GM12878 (cell line): ENCODE data around the gene BRF1. TPM values are rescaled to one million over a fixed set of nuclear protein-coding genes. Genes with fewer than 3 reads are reported as not detected.

Experiments used
- ATAC-seq: fragments of 200-7000 bp; cut with Tn5 transposase; 3 replicates; pipeline ENCODE4 v1.9.1; 2020; ENCODE audit warnings: mild to moderate bottlenecking, moderate library complexity
- BruUV-seq: library from RNA; stranded (reverse); fragments of 400-500 nt; replicated peaks from 2 replicates; lab custom pipeline; 2021; lab: Mats Ljungman, UMichigan
- CTCF ChIA-PET: fragments of 300-600 bp; sonication (Branson Sonifier 250); formaldehyde crosslinking; extraction: SDS; loops from one replicate; lab custom pipeline; 2021; ENCODE audit warnings: inconsistent platforms; lab: Yijun Ruan, JAX
- POLR2A ChIA-PET: fragments of 350-600 bp; formaldehyde crosslinking; extraction: SDS; loops from one replicate; lab custom pipeline; 2021; ENCODE audit warnings: inconsistent platforms; lab: Charles Lee
- RAD21 ChIA-PET: fragments of 300-600 bp; sonication (Branson Sonifier 250); formaldehyde crosslinking; loops from one replicate; lab custom pipeline; 2023; ENCODE audit warnings: antibody characterized with exemption; ENCODE audit not compliant: unreplicated experiment; lab: Charles Lee
- SMC1A ChIA-PET: fragments of 300-600 bp; sonication (Branson Sonifier 250); formaldehyde crosslinking; loops from one replicate; lab custom pipeline; 2023; ENCODE audit not compliant: unreplicated experiment, uncharacterized antibody; lab: Charles Lee
- DNase-seq: peaks from one replicate; pipeline ENCODE4 v3.0.0-alpha.2; 2011; ENCODE audit warnings: low read depth, low spot score
- FAIRE-seq: peaks from 3 replicates; lab custom pipeline; 2011; peaks lifted over from hg19 to GRCh38; lab: Jason Lieb, UNC
- H2AFZ ChIP-seq: 2 replicates; pipeline ENCODE4 v1.6.0; 2011; ENCODE audit warnings: low read depth, low read length, control low read depth; ENCODE audit not compliant: control insufficient read depth
- H3K27ac ChIP-seq: 2 replicates; pipeline ENCODE4 v1.5.1; 2011; ENCODE audit warnings: control low read depth; ENCODE audit not compliant: control insufficient read depth, insufficient read depth
- H3K27me3 ChIP-seq, 2 experiments: replicated peaks in 1 of 2; 2 replicates each; pipeline versions ENCODE4 v1.6.0 to v1.6.1; 2011; ENCODE audit warnings: low read length in 1 of 2; ENCODE audit not compliant: control insufficient read depth in 2 of 2, insufficient read depth in 2 of 2
- H3K36me3 ChIP-seq, 2 experiments: 2 replicates each; pipeline ENCODE4 v1.5.1; 2011; ENCODE audit warnings: low read length in 1 of 2; ENCODE audit not compliant: control insufficient read depth in 2 of 2, insufficient read depth in 2 of 2
- H3K4me1 ChIP-seq: 2 replicates; pipeline ENCODE4 v1.6.1; 2011; ENCODE audit warnings: mild to moderate bottlenecking, low read length, moderate library complexity, mixed read lengths; ENCODE audit not compliant: control insufficient read depth, insufficient read depth
- H3K4me2 ChIP-seq: 2 replicates; pipeline ENCODE4 v1.6.0; 2011; ENCODE audit warnings: control low read depth; ENCODE audit not compliant: control insufficient read depth, insufficient read depth
- H3K4me3 ChIP-seq: fragments of 200-600 bp; sonication (generic); 2 replicates; pipeline ENCODE4 v1.5.1; 2016
- H3K79me2 ChIP-seq: 2 replicates; pipeline ENCODE4 v1.6.0; 2011; ENCODE audit warnings: low read length; ENCODE audit not compliant: control insufficient read depth, insufficient read depth
- H3K9ac ChIP-seq: 2 replicates; pipeline ENCODE4 v1.8.0; 2011; ENCODE audit warnings: low read length, control low read depth, mixed read lengths; ENCODE audit not compliant: control insufficient read depth, insufficient read depth
- H3K9me3 ChIP-seq: replicated peaks from 3 replicates; pipeline ENCODE4 v1.5.1; 2011; ENCODE audit warnings: mild to moderate bottlenecking, low read length; ENCODE audit not compliant: control insufficient read depth, insufficient read depth
- H4K20me1 ChIP-seq: 2 replicates; pipeline ENCODE4 v1.6.0; 2011; ENCODE audit not compliant: control insufficient read depth, insufficient read depth
- BCL11A ChIP-seq: IDR thresholded peaks from 2 replicates; pipeline ENCODE4 v1.6.1; 2011; ENCODE audit warnings: low read depth, low read length
- CUX1 ChIP-seq: IDR thresholded peaks from 2 replicates; pipeline ENCODE4 v1.6.1; 2012; ENCODE audit warnings: improper control_type of control experiment, low read depth, low read length; ENCODE audit not compliant: insufficient replicate concordance
- DPF2 ChIP-seq: fragments of 450-650 bp; IDR thresholded peaks from 2 replicates; pipeline ENCODE4 v1.6.1; 2017; ENCODE audit warnings: mild to moderate bottlenecking
- EGR1 ChIP-seq, 2 experiments: IDR thresholded peaks; 1 replicate in 1 of 2; 2 replicates in 1 of 2; pipeline ENCODE4 v1.6.1; 2011 to 2012; ENCODE audit warnings: low read depth in 2 of 2, low read length in 2 of 2, borderline replicate concordance in 1 of 2, mild to moderate bottlenecking in 1 of 2, moderate library complexity in 1 of 2
- EP300 ChIP-seq, 2 experiments: fragments of 150-350 bp in 1 of 2; IDR thresholded peaks; 2 replicates each; pipeline ENCODE4 v1.6.1; 2011 to 2012; ENCODE audit warnings: low read depth in 2 of 2, low read length in 2 of 2, borderline replicate concordance in 1 of 2, improper control_type of control experiment in 1 of 2, inconsistent platforms in 1 of 2; ENCODE audit not compliant: control insufficient read depth in 1 of 2
- FOXM1 ChIP-seq: IDR thresholded peaks from 2 replicates; pipeline ENCODE4 v1.6.1; 2012; ENCODE audit warnings: low read depth, mild to moderate bottlenecking, inconsistent platforms, low read length, moderate library complexity
- IKZF2 ChIP-seq, 2 experiments: fragments of 450-650 bp; IDR thresholded peaks; 2 replicates each; pipeline ENCODE4 v1.6.1; 2017; ENCODE audit warnings: mild to moderate bottlenecking in 2 of 2, moderate library complexity in 2 of 2
- JUND ChIP-seq: IDR thresholded peaks from 2 replicates; pipeline ENCODE4 v1.6.1; 2012; ENCODE audit warnings: low read depth, mild to moderate bottlenecking, low read length, improper control_type of control experiment, moderate library complexity
- NFXL1 ChIP-seq: fragments of 450-650 bp; IDR thresholded peaks from 2 replicates; pipeline ENCODE4 v1.6.1; 2017; ENCODE audit warnings: antibody characterized with exemption, mild to moderate bottlenecking, borderline replicate concordance
- NFYB ChIP-seq: IDR thresholded peaks from 2 replicates; pipeline ENCODE4 v1.6.1; 2011; ENCODE audit warnings: low read depth, mild to moderate bottlenecking, low read length, improper control_type of control experiment, moderate library complexity; ENCODE audit not compliant: insufficient read depth
- RFX5 ChIP-seq: IDR thresholded peaks from 2 replicates; pipeline ENCODE4 v1.6.1; 2011; ENCODE audit warnings: low read depth, low read length, improper control_type of control experiment
- SP1 ChIP-seq: IDR thresholded peaks from one replicate; pipeline ENCODE4 v1.6.1; 2011; ENCODE audit warnings: low read depth, low read length
- STAT1 ChIP-seq: fragments of 450-650 bp; conservative IDR thresholded peaks from 2 replicates; pipeline ENCODE4 v1.6.1; 2014; ENCODE audit warnings: antibody characterized with exemption, mild to moderate bottlenecking
- ZNF384 ChIP-seq: IDR thresholded peaks from 2 replicates; pipeline ENCODE4 v1.6.1; 2012; ENCODE audit warnings: low read depth, mild to moderate bottlenecking, low read length, improper control_type of control experiment, borderline replicate concordance
- WGBS: methylation state at CpG from one replicate; pipeline ENCODE4 v1.1.6; 2016; ENCODE audit warnings: low lambda C conversion rate; ENCODE audit not compliant: insufficient replicate concordance, insufficient coverage; ENCODE audit errors: missing lambda C conversion rate; 5-methylcytosine and 5-hydroxymethylcytosine counted together
- in situ Hi-C: fragments of 300-500 bp; cut with MboI; formaldehyde crosslinking; loops from 9 replicates; pipeline ENCODE4 v1.14.3; 2018; ENCODE audit warnings: mixed read lengths
- intact Hi-C: fragments of 100-400 bp; cut with micrococcal nuclease; formaldehyde crosslinking; loops from one replicate; pipeline ENCODE4 v1.14.2; 2022; ENCODE audit not compliant: unreplicated experiment
- polyA plus RNA-seq, 11 experiments: library from polyadenylated mRNA; depleted of rRNA in 4 of 11; unstranded in 6 of 11; stranded (reverse) in 5 of 11; fragments of >200 nt; fragmentation: Nextera tagmentation in 4 of 11; fragmentation: Illumina TruSeq in 1 of 11; extraction: Ambion mirVana in 4 of 11; extraction: Trizol in 1 of 11; gene quantifications; 1 replicate in 1 of 11; 2 replicates in 10 of 11; pipeline versions ENCODE4 v1.2.1 to v1.2.3, GENCODE V29; 2011 to 2016; ENCODE audit warnings: inconsistent platforms in 2 of 11, missing spikeins in 2 of 11, low read depth in 1 of 11
- total RNA-seq, 4 experiments: library from RNA; depleted of rRNA in 3 of 4; stranded (reverse); fragments of >200 nt in 3 of 4; fragmentation: Illumina TruSeq in 1 of 4; extraction: Trizol in 1 of 4; gene quantifications; 2 replicates each; pipeline versions ENCODE4 v1.2.1 to v1.2.3, GENCODE V29; 2013 to 2021
- TF ChIP-seq, protein P1 (sequence below), 3 experiments: IDR thresholded peaks in 2 of 3; conservative IDR thresholded peaks in 1 of 3; 2 replicates each; pipeline ENCODE4 v1.5.1; 2011; ENCODE audit warnings: low read depth in 3 of 3, low read length in 3 of 3, mild to moderate bottlenecking in 3 of 3, control low read depth in 2 of 3, moderate library complexity in 2 of 3, inconsistent platforms in 1 of 3, mixed read lengths in 1 of 3; ENCODE audit not compliant: control insufficient read depth in 2 of 3, insufficient read depth in 1 of 3; ENCODE audit errors: extremely low read depth in 1 of 3

Gene BRF1
- total and polyA plus RNA-seq, 10 of the 15 experiments (the other 5 are each of a cell fraction or from before 2014, with no cell fraction given): 0.21 to 33.5 (median 10.7) TPM

DNA sequence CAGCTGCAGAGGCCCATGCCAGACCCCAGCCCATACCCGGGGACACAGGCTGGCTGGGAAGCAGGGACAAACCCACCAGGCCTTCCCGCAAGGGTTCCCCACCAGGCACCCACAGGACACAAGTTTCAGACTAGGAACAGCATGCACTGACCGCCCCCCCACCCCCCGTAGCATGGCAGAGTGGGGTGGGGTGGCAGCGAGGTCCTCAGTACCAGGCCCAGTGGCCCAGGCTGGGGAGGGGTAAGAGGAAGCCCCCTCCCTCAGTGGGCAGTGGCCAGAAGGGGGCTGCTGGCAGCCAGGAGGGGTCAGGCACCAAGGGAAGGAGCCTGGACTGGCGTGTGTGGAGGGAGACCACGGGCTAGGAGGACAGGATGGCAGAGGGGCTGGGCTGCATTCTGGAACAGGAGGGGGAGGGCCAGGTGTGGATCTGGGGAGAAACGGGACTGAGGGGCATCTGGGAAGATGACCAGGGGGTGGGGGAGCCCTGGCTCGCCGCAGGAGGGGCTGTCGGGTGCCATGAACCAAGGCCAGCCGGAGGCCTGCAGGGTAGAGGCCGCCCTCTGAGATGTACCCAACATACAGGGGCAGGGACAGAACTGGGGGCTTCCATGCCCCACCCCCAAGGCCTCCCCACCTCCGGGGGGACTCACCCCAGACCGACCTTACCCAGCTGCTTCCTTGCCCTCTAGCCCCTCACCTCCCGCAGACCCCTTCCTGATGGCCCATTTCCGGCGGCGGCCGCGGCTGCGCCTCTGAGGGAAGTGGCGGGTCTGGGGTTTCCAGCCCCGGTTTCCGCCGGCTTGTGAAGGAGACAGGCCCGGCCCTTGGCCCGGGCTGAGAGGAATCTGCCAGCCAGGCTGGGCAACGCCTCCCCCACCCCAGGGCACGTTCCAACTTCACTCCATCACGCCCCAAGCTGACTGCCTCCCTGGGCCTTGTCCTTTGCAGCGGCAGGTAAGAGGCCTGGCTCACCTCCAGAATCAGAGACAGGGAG lies 126.6 kb downstream of the BRF1 start:
- Histone ChIP-seq H3K9me3 (no peaks in the 10 kb centered on the region), H3K36me3 (no peaks in the 10 kb centered on the region), H3K9ac (no peak overlapping the region), H4K20me1 (no peaks in the 10 kb centered on the region), H3K4me1 (peaks cover 3% of the 10 kb centered on the region; the same call in 1 of the 2 replicates), H3K4me2 (no peak overlapping the region), H3K4me3 (no peak overlapping the region), H2AFZ (no peak overlapping the region), H3K27me3 (no peaks in the 10 kb centered on the region; a peak in 2 of 4 replicates), H3K27ac (no peak overlapping the region), H3K79me2 (no peaks in the 10 kb centered on the region)
- SMC1A ChIA-PET: no interaction called here
- in situ Hi-C loops: no loop called here
- 17% methylated on average over 29 of the region's 32 CpGs for WGBS
- POLR2A ChIA-PET: no interaction called here
- no peak for DNase-seq
- no TSS peak for BruUV-seq
- RAD21 ChIA-PET: interaction anchor here (0.5 kb wide), 1 partner anchor 44 kb away, joined by 3 read pairs; no protein-coding TSS in a partner anchor
- peak; percentile 64 for ATAC-seq
- CTCF ChIA-PET: no interaction called here
- FAIRE-seq: no peak
- intact Hi-C loops: no loop called here
- TF ChIP-seq ZNF384: no peak
- TF ChIP-seq IKZF2 (IDR thresholded peaks at IDR 0.05): no peak
- TF ChIP-seq EP300 (IDR thresholded peaks at IDR 0.05; ENCODE audit: borderline replicate concordance in 1 of 2, control insufficient read depth in 1 of 2, low read depth in 2 of 2, low read length in 2 of 2): no peak
- no peak for TF ChIP-seq CUX1
- no peak for TF ChIP-seq NFXL1
- no peak for TF ChIP-seq NFYB
- no peak for TF ChIP-seq SP1
- TF ChIP-seq FOXM1: no peak
- TF ChIP-seq STAT1: no peak
- TF ChIP-seq, protein P1, sequence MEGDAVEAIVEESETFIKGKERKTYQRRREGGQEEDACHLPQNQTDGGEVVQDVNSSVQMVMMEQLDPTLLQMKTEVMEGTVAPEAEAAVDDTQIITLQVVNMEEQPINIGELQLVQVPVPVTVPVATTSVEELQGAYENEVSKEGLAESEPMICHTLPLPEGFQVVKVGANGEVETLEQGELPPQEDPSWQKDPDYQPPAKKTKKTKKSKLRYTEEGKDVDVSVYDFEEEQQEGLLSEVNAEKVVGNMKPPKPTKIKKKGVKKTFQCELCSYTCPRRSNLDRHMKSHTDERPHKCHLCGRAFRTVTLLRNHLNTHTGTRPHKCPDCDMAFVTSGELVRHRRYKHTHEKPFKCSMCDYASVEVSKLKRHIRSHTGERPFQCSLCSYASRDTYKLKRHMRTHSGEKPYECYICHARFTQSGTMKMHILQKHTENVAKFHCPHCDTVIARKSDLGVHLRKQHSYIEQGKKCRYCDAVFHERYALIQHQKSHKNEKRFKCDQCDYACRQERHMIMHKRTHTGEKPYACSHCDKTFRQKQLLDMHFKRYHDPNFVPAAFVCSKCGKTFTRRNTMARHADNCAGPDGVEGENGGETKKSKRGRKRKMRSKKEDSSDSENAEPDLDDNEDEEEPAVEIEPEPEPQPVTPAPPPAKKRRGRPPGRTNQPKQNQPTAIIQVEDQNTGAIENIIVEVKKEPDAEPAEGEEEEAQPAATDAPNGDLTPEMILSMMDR (IDR thresholded peaks at IDR 0.05 in 2 of 3, conservative IDR thresholded peaks at IDR 0.05 in 1 of 3; ENCODE audit: control insufficient read depth in 2 of 3, extremely low read depth in 1 of 3, insufficient read depth in 1 of 3, low read depth in 3 of 3, low read length in 3 of 3): no peak
- no peak for TF ChIP-seq EGR1 (IDR thresholded peaks at IDR 0.05; ENCODE audit: borderline replicate concordance in 1 of 2, low read depth in 2 of 2, low read length in 2 of 2)
- TF ChIP-seq RFX5: no peak
- TF ChIP-seq JUND: no peak
- no peak for TF ChIP-seq DPF2
- no peak for TF ChIP-seq BCL11A
